HPDE6-E6E7 (cell line): ENCODE data around the gene CENPU.
"Not testable (repeated sequence)": the region's sequence is repeated elsewhere in the genome, so short reads cannot be mapped to it uniquely, and the experiment has no call there.

ENCODE experiments used
- DNase-seq: peaks from one replicate; pipeline ENCODE4 v3.0.0; 2011; ENCODE audit warnings: missing footprints; ENCODE audit errors: extremely low spot score

The CENPU gene

DNA sequence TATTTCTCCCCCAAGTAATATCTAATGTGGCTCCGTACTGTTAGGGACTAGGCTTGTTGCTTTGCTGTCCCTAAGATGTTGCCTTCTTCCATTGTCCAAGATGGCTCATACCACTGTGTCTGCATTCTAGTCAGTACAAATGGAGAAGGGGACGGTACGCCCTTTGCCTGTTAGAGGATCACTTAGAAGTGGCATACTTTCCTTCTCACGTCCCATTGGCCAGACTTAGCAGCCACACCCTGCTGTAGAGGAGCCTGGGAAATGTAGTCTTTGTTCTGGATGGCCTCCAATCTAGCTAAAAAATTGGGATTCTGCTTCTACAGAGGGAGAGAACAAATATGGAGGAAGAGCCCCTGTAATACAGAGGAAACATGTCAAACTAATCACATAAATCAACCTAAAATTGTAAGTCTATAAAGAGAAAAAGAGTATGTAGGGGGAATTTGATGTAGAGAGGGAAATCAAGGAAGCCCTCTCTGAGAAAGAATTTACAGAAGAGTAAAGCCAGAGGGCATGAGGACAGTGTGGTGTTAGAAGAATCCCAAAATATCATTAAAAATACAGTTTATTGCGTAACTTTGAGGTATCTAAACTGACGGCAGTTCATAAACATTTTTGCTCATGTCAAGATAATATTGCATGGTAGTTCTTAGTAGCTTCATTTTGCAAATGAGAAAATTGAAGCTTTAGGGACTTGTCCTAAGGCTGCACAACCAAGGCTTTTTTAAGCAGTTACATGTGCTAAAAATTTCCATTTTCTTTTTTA lies 69.3 kb downstream of the CENPU start:
- no peak for DNase-seq

DNA sequence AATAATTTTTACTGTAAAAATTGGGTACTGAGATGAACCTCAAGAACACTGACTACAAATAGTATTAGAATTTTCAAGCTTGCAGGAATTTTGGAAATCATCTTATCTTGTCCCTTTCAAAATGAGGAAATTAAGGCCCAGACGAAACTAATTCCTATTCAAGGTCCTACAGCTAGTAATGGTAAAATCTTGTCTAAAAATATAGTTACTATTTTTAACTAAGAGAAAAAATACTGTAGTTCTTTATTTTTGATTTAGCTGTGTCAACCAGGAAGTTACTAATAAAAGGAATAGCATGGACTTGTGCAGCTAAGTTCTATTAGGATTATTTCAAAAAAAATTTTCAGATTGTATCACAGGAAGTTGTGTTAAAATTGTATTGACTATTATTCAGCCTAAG lies 71.7 kb downstream of the CENPU start:
- no peak for DNase-seq

DNA sequence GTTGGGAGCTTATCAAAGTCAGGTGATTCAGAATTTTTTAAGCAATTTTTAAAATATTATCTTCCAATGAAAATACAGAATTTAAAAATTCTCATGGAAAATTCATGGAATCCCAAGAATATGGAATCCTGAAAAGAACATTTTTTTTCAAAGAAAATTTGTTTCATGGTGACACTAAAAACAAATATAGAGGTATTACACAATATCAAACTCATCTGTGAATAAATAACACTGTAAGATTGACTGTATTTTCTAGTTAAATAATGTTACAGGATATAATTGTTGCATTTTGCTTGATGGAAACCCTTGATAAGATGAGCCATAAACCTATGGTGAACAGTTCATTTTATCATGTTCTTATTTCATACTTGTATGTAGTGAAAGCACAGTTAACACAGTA lies 72.9 kb downstream of the CENPU start:
- no peak for DNase-seq

DNA sequence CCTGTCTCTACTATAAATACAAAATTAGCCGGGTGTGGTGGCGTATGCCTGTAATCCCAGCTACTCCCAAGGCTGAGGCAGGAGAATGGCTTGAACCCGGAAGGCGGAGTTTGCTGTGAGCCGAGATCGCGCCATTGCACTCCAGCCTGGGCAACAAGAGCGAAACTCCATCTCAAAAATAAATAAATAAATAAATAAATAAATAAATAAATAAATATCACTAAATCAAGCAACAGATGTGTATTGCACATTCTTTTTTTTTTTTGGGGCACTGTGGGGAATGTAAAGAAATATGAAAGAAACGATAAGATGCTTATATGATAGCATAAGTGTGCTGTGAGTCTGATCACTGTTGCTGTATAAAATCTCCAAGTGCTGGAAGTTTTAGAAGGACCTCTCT lies 76.1 kb downstream of the CENPU start:
- DNase-seq, result not testable (repeated sequence)

DNA sequence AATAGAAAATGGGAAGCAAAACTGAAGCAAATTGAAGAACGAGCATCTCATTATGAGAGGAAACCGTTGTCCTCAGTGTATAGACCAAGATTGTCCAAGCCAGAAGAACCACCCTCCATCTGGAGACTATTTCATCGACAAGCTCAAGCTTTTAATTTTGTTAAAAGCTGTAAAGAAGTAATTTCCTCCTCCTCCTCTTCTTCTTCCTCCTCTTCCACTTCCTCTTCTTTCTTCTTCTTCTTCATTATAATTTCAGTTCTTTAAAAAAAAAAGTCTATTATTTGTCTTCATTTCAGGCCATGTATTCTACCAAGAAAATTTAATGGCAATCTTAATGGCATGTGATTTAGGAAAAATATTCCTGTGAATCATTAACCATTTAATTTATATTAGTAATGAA lies 76.8 kb downstream of the CENPU start:
- DNase-seq, result no peak

DNA sequence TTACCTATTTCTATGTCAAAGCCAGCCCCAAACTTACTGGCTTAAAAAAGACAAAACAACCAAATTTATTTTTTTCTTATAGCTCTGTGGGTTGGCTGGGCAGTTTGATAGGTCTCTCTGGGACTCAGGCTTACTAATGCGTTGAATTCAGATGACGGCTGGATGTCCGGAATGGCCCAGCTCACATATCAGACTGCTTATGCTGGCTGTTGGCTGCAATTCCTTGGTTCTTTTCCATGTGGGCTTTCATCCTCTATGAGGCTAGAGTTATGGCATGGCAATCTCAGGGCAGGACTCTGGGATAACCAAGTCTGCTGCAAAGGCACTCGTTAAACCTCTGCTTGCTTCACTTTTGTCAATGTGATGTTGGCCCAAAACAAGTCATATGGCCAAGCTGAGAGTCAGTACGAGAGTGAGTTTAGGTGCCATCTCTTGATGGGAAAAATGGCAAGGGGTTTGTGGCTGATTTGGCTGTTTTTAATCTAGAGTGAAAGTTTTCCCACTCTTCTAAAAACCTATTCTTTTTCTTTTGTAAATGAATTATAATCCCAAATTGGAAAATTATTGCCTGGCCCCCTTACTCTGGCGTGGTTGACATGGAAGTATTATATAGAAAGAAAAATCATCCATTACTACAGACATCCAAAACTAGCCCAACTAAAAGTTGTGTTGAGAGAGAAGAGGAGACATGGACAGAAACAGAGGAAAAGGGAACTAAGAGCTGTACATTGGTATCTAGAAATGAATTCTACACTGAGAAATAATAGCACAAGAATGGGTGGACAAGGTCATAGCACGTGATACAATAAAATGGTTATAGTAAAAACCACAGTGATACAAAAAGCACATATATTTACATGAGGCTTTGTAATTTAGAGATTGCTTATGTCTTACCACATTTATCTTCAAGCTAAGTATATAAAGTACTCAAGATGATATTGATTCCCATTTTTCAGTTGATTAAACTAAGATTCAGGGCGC lies 77.7 kb downstream of the CENPU start:
- no peak for DNase-seq

DNA sequence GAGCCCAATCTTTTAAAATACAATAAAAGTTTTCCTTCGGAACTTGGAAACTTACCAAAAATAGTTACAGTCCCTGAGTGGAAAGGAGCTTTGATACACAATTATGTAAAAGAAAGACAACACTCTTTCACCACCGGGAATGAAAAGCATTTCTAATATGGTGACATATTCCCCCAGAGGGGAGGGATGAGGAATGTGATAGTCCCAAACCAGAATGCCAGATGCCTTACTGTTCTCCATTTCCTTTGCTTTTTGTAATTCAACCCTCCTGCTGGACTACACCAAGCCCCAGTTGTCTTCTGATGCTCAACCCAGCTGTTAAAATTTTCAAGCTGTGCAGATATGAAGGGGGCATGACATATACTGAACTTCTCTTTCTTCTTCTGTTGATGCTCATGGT lies 80.2 kb downstream of the CENPU start:
- DNase-seq, result no peak

DNA sequence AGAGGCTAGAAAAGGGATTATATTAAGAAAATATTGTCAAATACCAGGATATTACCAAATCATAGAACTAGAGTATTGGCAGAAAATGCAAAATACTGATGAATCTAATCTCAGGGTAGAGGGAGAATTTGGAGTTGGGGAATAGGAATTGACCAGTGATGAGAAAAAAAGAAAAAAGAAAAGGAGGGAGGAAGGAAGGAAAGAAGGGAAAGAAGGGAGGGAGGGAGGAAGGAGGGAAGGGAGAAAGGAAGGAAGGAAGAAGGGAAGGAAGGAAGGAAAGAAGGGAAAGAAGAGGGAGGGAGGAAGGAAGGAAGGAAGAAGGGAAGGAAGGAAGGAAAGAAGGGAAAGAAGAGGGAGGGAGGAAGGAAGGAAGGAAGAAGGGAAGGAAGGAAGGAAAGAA lies 81.2 kb downstream of the CENPU start:
- DNase-seq, result not testable (repeated sequence)

DNA sequence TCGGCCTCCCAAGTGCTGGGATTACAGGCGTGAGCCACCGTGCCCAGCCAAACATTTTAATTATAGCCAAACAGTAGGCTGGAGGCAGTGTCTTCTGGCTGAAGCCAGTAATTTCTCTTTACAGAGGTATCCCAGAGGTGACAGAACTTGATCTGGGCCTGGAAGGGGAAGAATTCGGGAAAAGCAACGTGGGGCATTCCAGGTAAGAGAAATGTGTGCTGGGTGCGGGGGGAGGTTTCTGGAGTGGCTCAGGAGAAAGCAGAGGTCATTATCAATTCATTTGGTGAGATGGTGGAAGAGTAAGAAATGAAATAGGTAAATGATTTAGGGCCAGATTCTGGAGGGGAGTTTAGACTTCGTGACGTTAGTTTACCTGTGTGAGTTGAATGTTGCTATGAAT lies 82.0 kb downstream of the CENPU start:
- DNase-seq, result no peak

DNA sequence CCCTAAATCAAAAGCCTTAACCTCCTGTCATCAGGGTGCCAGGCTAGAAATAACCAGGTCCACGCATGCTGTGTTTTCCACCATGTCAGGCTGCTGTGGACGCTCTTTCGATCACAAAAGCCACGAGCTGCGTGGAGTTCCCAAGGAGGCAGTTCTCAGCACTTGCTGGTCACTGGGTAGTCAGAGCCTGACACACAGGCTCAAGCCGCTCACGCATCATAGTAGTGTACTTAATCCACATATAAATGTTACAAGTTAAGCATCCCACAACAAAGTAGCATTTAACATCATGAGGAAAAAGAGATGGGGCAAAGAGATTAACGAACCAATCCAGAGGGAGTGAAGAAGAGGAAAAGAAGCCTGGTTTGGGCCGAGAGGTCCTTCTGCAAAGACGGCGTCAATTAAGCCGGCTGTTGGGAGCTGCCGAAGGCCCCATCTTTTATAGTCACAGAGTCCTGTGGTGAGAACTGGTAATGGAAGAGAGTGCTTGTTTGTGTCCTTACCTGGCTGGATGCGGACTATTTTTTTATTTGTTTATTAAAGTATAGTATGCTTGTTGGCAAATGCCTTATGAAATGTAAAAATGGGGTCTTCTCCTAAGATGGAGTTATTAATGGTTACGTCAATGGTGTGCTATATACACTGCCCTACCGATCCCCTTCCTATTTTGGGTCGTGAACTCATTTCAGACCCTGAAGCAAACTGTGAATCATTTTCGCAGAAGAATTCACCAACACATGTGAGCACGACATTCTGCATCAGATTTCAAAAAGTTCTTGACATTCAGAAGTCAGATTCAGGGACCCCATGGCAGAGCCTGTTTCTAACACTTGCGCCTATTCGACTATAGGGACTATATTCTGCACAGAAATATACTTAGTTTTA lies 83.7 kb downstream of the CENPU start:
- peak; percentile 9 for DNase-seq

DNA sequence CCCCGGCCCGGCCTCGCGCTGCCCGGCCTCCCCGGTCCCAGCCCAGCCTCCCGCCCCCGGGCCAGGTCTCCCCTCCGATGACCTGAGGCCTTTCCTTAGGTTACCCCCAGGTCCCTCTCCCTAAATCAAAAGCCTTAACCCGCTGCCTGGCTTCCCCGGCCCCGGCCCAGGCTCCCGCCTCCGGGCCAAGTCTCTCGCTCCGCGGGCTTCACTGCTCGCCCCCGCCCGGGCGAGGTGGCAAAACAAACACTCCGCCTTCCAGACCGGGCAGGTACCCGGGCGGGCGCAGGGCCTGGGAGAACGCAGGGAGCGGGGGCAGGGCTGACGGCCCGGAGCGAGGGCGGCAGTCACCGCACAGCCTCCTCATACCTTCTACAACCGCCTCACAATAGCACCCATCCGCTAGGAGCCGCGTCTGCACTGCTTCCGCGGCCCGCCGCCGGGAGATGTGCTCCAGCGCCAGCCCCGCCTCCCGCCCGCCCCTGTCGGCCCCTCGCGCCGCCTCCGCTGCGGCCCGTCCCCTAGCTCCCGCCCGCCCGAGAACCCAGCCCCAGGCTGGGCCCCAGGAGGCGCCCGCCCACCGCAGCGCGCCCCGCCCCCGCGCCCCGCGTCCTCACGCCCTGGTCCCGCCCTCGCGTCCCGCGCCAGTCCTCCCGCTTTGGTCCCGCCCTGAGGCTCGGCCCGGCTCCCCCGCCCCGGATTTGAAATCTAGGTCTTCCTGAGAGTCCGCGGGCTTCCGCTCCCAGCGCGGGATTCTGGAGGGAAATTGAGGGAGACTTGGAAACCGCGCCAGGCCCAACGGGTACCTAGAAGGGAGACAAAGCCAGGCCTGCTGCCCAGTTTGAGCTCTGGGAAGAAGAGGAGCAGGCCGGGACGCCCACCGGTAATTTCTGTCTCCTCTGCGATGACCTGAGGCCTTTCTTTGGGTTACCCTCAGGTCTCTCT lies 84.6 kb downstream of the CENPU start, which contains the start of the genes CASP3 and PRIMPOL:
Gene CASP3 (minus strand): TSS at position 422 of the 945 bp plus-strand sequence. CDS start 10,994 bp downstream, outside the sequence.
Gene PRIMPOL (plus strand): TSS at position 713 of the 945 bp plus-strand sequence. CDS start 7,403 bp downstream, outside the sequence.
- DNase-seq, result peak; percentile 76

DNA sequence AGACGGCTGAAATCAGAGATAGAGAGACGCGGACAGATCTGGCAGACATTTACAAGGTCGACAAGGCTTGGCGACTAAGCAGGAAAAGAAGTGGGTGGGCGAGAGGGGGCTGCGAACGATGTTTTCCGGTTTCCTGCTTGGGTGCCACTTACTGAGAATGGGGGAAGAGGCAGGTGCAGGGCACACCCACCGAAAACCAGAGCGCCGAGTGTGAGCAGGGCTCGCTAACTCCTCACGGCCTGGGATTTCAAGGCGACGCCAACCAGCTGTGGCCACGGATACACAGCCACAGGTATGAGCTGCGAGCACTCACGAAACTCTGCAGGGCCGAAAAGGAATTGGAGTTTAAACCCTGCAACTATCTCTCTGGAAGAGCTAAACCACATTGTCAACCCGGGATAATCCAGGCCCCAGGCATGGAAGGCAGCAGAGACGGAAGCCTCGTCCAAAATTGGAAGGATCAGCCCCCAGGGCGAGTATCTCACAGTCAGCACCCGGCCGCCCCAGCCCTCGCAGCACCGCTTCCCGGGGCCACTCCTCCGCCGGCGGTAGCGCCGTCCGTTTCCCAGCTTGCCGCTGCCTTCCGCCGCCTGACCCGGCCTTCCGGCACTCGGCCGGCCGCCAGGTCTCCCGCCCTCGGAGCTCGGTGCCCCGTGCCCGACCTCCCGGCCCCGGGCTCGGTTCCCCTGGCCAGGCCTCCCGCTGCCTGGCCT lies 85.4 kb downstream of the CENPU start:
- DNase-seq, result peak; percentile 35

DNA sequence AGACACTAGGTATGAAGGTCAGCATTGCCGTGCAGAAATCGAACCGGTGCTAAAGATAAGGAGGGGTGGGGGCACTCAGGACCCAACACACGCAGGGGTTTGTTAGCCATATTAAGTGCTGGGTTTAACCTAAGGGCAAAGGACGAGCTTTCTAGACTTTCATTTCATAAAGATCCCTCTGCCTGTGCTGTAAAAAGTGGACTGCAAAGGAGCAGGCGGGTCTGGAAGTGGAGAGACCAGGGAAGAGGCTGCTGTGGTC lies 85.9 kb downstream of the CENPU start:
- DNase-seq, result no peak

DNA sequence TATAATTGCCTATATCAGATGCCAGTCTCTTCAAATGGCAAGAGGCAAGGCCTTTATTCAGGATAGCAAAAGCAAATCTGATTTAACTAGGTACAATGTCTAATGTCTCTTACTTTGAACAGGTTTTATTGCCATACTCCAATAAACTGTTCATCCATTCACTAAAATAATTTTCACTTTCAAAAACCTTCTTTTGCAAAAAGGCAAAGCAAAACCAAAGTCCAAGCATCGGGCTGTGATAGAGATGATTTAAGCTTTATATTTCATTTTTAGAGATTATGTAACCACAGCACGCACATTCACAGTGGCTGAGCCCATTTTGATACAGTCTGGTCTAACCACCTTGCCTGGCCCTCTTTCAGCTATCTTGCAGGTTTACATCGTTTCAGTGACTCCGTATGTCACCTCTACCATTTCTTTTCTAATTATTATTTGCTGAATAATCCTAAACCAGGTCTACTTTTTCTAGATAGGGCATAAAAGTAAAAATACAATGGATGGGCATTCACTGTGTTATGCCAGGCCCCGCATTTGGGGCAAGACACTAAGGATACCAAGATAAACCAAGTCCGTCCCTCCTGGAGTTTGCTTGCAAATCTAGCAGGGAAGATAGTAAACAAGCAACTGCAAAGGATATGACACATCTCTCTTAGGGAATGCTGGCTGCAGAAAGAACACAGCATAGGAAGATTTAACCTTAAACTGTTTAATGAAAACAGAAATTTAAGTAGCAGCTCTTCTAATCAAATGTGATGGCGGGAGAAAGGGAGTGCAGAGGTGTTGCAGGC lies 86.4 kb downstream of the CENPU start:
- DNase-seq, result no peak

DNA sequence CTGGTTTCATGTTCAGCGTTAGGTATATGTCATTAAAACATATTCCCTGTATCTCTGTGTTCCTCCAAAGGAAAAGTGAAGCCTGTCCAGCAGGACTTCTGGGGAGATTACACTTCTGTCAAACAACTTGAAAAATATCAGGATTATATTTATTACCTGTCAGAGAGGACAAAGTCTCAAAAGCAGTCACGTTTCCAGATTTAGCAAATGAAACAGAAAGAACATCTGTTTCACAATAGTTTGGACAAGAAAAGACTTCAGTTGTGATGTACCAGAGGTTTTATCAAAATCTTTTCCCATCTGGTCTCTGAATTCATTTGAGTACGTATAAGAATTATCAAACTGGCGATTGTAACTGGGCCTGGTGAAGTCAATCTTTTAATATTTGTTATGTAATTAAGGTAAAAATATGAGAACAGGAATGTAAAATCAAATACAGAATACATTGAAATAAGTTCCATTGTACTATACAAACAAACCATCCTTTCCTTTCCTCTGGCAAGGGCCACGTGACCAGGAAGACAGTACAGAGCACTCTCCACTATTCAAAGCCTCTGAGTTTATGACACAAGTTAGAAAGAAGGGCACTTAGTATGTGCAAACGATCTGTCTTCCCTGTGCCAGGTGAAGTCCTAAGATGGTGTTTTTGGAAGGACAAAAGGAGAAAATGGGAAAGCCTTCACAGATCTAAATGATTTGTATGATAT lies 87.8 kb downstream of the CENPU start:
- DNase-seq, result no peak

DNA sequence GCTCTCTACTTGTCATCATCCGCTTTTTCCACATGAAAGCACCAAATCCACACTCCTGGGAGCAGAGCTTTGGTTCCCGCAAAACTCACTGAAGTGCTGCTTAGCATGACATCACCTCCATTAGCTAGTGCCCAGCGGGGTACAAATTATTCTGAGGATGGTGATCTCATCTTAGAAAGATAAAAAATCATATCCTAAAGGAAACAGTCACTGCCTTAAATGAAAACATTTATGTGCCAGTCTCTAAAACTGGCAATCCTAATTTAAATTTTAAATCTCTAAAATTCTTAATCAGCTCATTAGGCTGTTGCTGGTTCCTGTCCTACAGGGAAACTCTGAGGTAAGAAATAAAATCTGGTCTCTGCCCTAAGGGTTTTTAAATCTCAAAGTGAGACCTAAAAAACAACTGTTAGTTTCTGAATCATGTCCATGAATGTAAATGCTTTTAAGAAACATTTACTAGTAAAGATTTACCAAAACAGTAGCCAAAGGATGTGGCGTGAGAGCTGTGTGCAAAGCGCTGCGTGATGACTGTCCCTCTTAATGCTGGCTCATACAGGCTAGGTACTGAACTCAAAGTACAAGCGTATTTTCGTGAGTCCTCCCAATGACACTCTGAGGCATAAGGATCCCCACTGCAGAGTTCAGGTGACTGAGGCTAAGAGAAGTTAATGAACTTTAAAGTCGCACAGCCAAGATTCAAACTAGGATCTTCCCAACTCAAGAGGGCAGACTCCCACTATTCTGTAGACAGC lies 89.2 kb downstream of the CENPU start:
- DNase-seq, result no peak
